ENCODE results near the gene DDX47.
"Not testable (repeated sequence)": the region's sequence is repeated elsewhere in the genome, so short reads cannot be mapped to it uniquely, and the experiment has no call there.

Gene DDX47

DNA sequence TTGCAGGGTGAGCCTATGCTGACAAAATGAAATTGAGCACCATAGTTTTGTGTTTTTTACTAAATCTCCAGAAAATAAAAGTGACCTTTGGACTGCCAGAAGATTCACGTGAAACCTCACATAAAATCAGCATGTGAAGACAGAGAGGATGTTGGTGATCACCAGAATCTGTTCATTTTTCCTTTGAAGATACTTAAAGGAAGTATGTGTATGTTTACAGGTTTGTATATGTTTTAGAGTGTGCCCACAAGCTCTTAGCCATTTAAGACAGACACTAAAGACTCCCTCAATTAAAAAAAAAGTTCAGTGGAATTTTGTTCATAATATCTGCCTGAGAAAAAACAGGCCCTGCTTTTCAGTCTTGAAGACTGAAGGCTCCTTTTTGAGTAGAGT, 25.9 kb downstream of the DDX47 start:
- ATAC-seq = no peak
- TF ChIP-seq, protein P1, sequence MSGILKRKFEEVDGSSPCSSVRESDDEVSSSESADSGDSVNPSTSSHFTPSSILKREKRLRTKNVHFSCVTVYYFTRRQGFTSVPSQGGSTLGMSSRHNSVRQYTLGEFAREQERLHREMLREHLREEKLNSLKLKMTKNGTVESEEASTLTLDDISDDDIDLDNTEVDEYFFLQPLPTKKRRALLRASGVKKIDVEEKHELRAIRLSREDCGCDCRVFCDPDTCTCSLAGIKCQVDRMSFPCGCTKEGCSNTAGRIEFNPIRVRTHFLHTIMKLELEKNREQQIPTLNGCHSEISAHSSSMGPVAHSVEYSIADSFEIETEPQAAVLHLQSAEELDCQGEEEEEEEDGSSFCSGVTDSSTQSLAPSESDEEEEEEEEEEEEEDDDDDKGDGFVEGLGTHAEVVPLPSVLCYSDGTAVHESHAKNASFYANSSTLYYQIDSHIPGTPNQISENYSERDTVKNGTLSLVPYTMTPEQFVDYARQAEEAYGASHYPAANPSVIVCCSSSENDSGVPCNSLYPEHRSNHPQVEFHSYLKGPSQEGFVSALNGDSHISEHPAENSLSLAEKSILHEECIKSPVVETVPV (CRISPR knock-in tag; IDR thresholded peaks at IDR 0.05) = no peak
- no peak for TF ChIP-seq ZNF70 (CRISPR knock-in tag; IDR thresholded peaks at IDR 0.05)
- TF ChIP-seq RARB (CRISPR knock-in tag; IDR thresholded peaks at IDR 0.05) = no peak
- no peak for TF ChIP-seq TCF4 (CRISPR knock-in tag; IDR thresholded peaks at IDR 0.05; ENCODE audit: borderline replicate concordance)
- no peak for TF ChIP-seq ZFP3 (CRISPR knock-in tag; IDR thresholded peaks at IDR 0.05)
- no peak for TF ChIP-seq GLIS3 (CRISPR knock-in tag; IDR thresholded peaks at IDR 0.05)
- TF ChIP-seq OSR1 (CRISPR knock-in tag; IDR thresholded peaks at IDR 0.05) = no peak
- TF ChIP-seq ESRRG (CRISPR knock-in tag; IDR thresholded peaks at IDR 0.05) = no peak
- no peak for TF ChIP-seq SNAI2 (CRISPR knock-in tag; IDR thresholded peaks at IDR 0.05)
- TF ChIP-seq PPARA (CRISPR knock-in tag; IDR thresholded peaks at IDR 0.05; ENCODE audit: borderline replicate concordance) = no peak
- TF ChIP-seq CSDC2 (CRISPR knock-in tag; IDR thresholded peaks at IDR 0.05) = no peak

DNA sequence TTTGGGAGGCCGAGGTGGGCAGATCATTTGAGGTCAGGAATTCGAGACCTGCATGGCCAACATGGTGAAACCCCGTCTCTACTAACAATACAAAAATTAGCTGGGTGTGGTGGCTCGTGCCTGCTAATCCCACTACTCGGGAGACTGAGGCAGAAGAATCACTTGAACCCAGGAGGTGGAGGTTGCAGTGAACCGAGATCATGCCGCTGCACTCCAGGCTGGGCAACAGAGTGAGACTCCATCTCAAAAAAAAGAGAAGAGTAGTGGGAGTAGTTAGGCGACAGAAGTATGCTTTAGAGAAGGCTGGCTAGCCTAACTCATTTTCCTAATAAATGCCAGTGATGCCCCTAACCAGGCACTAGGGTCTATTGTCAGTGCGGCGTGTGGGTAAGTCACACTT, 26.3 kb downstream of the DDX47 start:
- not testable (repeated sequence) for ATAC-seq

DNA sequence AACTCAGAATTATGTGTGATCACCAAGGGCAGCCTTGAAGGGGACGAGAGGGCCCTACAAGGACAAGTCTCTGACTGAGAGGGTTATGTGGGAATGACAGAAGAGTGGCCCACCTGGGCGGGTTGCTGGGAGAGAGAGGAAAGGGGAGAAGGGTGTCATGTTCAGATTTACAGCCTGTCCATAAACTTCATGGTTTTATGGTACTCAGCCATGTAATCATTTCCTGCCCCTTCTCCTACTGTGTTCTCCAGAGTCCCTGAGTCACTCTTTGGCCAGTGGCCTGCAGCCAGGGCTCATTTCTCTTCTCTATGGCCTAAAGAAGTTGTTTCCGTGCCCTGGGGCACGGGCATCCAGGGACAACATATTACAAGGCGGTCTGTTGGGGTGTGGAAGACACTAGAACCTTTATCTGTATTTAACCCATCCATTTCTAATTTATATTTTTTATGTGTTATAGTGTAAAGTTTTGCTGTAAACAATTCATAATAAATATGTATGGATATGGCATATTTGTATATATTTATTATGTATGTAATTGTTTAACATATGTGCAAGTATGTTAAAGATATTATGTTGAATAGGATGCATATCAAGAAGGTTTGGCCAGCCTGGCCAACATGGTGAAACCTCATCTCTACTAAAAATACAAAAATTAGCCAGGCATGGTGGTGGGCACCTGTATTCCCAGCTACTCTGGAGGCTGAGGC, 26.9 kb downstream of the DDX47 start:
- peak; percentile 83 for ATAC-seq
- TF ChIP-seq ZNF565 (CRISPR knock-in tag; conservative IDR thresholded peaks at IDR 0.05; ENCODE audit: low read depth) = no peak
- TF ChIP-seq ISL1 (CRISPR knock-in tag; IDR thresholded peaks at IDR 0.05) = peak; percentile 48
- TF ChIP-seq PPARA (CRISPR knock-in tag; IDR thresholded peaks at IDR 0.05; ENCODE audit: borderline replicate concordance) = no peak
- no peak for TF ChIP-seq BACH2 (CRISPR knock-in tag; IDR thresholded peaks at IDR 0.05; ENCODE audit: borderline replicate concordance)
- TF ChIP-seq ZC3H10 (CRISPR knock-in tag; IDR thresholded peaks at IDR 0.05) = no peak
- no peak for TF ChIP-seq CSDC2 (CRISPR knock-in tag; IDR thresholded peaks at IDR 0.05)

DNA sequence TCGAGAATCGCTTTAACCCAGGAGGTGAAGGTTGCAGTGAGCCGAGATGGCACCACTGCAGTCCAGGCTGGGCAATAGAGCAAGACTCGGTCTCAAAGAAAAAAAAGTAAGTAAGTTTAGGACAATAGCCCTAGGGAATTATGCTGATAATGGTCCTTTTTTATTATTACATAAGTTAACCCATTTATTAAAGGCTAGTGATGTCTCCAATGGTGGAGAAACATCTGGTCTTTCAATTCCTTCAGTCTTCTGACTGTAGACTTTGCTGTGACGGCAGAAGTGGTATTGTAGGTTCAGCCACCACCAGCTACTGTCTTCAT, 27.4 kb downstream of the DDX47 start:
- no peak for TF ChIP-seq ZC3H10 (CRISPR knock-in tag; IDR thresholded peaks at IDR 0.05)
- no peak for TF ChIP-seq RARB (CRISPR knock-in tag; IDR thresholded peaks at IDR 0.05)
- no peak for TF ChIP-seq OSR1 (CRISPR knock-in tag; IDR thresholded peaks at IDR 0.05)
- TF ChIP-seq, protein P2, sequence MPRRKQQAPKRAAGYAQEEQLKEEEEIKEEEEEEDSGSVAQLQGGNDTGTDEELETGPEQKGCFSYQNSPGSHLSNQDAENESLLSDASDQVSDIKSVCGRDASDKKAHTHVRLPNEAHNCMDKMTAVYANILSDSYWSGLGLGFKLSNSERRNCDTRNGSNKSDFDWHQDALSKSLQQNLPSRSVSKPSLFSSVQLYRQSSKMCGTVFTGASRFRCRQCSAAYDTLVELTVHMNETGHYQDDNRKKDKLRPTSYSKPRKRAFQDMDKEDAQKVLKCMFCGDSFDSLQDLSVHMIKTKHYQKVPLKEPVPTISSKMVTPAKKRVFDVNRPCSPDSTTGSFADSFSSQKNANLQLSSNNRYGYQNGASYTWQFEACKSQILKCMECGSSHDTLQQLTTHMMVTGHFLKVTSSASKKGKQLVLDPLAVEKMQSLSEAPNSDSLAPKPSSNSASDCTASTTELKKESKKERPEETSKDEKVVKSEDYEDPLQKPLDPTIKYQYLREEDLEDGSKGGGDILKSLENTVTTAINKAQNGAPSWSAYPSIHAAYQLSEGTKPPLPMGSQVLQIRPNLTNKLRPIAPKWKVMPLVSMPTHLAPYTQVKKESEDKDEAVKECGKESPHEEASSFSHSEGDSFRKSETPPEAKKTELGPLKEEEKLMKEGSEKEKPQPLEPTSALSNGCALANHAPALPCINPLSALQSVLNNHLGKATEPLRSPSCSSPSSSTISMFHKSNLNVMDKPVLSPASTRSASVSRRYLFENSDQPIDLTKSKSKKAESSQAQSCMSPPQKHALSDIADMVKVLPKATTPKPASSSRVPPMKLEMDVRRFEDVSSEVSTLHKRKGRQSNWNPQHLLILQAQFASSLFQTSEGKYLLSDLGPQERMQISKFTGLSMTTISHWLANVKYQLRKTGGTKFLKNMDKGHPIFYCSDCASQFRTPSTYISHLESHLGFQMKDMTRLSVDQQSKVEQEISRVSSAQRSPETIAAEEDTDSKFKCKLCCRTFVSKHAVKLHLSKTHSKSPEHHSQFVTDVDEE (CRISPR knock-in tag; IDR thresholded peaks at IDR 0.05) = no peak
- TF ChIP-seq CSDC2 (CRISPR knock-in tag; IDR thresholded peaks at IDR 0.05) = no peak
- no peak for TF ChIP-seq PPARA (CRISPR knock-in tag; IDR thresholded peaks at IDR 0.05; ENCODE audit: borderline replicate concordance)
- TF ChIP-seq ARNTL (CRISPR knock-in tag; IDR thresholded peaks at IDR 0.05; ENCODE audit: borderline replicate concordance, low read depth) = no peak
- TF ChIP-seq ISL1 (CRISPR knock-in tag; IDR thresholded peaks at IDR 0.05) = no peak
- TF ChIP-seq, protein P3, sequence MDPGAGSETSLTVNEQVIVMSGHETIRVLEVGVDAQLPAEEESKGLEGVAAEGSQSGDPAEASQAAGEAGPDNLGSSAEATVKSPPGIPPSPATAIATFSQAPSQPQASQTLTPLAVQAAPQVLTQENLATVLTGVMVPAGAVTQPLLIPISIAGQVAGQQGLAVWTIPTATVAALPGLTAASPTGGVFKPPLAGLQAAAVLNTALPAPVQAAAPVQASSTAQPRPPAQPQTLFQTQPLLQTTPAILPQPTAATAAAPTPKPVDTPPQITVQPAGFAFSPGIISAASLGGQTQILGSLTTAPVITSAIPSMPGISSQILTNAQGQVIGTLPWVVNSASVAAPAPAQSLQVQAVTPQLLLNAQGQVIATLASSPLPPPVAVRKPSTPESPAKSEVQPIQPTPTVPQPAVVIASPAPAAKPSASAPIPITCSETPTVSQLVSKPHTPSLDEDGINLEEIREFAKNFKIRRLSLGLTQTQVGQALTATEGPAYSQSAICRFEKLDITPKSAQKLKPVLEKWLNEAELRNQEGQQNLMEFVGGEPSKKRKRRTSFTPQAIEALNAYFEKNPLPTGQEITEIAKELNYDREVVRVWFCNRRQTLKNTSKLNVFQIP (CRISPR knock-in tag; IDR thresholded peaks at IDR 0.05; ENCODE audit: borderline replicate concordance, low read depth) = no peak
- no peak for TF ChIP-seq ESRRG (CRISPR knock-in tag; IDR thresholded peaks at IDR 0.05)
- TF ChIP-seq ZFP3 (CRISPR knock-in tag; IDR thresholded peaks at IDR 0.05) = no peak
- TF ChIP-seq SNAI2 (CRISPR knock-in tag; IDR thresholded peaks at IDR 0.05) = no peak
- TF ChIP-seq ZFP30 (CRISPR knock-in tag; IDR thresholded peaks at IDR 0.05) = no peak
- no peak for TF ChIP-seq ZNF565 (CRISPR knock-in tag; conservative IDR thresholded peaks at IDR 0.05; ENCODE audit: low read depth)
- no peak for TF ChIP-seq ZNF70 (CRISPR knock-in tag; IDR thresholded peaks at IDR 0.05)
- TF ChIP-seq, protein P4, sequence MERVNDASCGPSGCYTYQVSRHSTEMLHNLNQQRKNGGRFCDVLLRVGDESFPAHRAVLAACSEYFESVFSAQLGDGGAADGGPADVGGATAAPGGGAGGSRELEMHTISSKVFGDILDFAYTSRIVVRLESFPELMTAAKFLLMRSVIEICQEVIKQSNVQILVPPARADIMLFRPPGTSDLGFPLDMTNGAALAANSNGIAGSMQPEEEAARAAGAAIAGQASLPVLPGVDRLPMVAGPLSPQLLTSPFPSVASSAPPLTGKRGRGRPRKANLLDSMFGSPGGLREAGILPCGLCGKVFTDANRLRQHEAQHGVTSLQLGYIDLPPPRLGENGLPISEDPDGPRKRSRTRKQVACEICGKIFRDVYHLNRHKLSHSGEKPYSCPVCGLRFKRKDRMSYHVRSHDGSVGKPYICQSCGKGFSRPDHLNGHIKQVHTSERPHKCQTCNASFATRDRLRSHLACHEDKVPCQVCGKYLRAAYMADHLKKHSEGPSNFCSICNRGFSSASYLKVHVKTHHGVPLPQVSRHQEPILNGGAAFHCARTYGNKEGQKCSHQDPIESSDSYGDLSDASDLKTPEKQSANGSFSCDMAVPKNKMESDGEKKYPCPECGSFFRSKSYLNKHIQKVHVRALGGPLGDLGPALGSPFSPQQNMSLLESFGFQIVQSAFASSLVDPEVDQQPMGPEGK (CRISPR knock-in tag; IDR thresholded peaks at IDR 0.05; ENCODE audit: borderline replicate concordance) = no peak
- no peak for ATAC-seq

DNA sequence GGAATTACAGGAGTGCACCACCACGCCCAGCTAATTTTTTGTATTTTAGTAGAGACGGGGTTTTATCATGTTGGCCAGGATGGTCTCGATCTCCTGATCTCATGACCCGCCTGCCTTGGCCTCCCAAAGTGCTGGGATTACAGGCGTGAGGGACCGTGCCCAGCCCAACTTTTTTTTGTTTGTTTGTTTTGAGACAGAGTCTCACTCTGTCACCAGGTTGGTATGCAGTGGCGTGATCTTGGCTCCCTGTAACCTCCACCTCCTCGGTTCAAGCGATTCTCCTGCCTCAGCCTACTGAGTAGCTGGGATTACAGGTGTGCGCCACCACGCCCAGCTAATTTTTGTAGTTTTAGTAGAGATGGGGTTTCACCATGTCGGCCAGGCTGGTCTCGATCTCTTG, 28.3 kb downstream of the DDX47 start:
- not testable (repeated sequence) for ATAC-seq
